NCI-H2227 treated with DMSO at 0.1 percent for 48 hours (cell line): ENCODE data around the gene BRCA1.
"Not testable (repeated sequence)": the region's sequence is repeated elsewhere in the genome, so short reads cannot be mapped to it uniquely, and the experiment has no call there.

Experiments
- DNase-seq: peaks from one replicate; lab custom pipeline; 2025; lab: John Stamatoyannopoulos, UW

Gene BRCA1

GRCh38 chr17:43125133-43125966 lies at the start of gene BRCA1:
Gene BRCA1 (minus strand): TSS chr17:43125364. CDS start chr17:43124096, 1,268 bp downstream.
- DNase-seq = peak; percentile 99

- peak; percentile 6 for DNase-seq
These were observed 46.7 kb upstream of the BRCA1 start for GRCh38 chr17:43171586-43172487.

GRCh38 chr17:43170766-43171585 lies 45.8 kb upstream of the BRCA1 start, which contains the start of gene NBR1:
Gene NBR1 (plus strand): TSS chr17:43171214. CDS start chr17:43175800, 4,586 bp downstream.
- peak; percentile 96 for DNase-seq

- peak; percentile 98 for DNase-seq
These were observed 45.1 kb upstream of the BRCA1 start for GRCh38 chr17:43170140-43170765.

- DNase-seq = peak; percentile 14
These were observed 44.5 kb upstream of the BRCA1 start for GRCh38 chr17:43169561-43170139.

- not testable (repeated sequence) for DNase-seq
These were observed 40.8 kb upstream of the BRCA1 start for GRCh38 chr17:43165971-43166370.

- not testable (repeated sequence) for DNase-seq
These were observed 34.8 kb upstream of the BRCA1 start for GRCh38 chr17:43159957-43160356.

GRCh38 chr17:43159232-43159631 lies 34.1 kb upstream of the BRCA1 start:
- not testable (repeated sequence) for DNase-seq

GRCh38 chr17:43155666-43156065 lies 30.5 kb upstream of the BRCA1 start:
- DNase-seq = no peak

GRCh38 chr17:43153197-43153835 lies 28.2 kb upstream of the BRCA1 start:
- not testable (repeated sequence) for DNase-seq

- DNase-seq = no peak
These were observed 26.8 kb upstream of the BRCA1 start for GRCh38 chr17:43151880-43152456.

GRCh38 chr17:43146649-43147048 lies 21.5 kb upstream of the BRCA1 start:
- DNase-seq = no peak

GRCh38 chr17:43143201-43143600 lies 18.0 kb upstream of the BRCA1 start:
- no peak for DNase-seq

- DNase-seq = no peak
These were observed 17.0 kb upstream of the BRCA1 start for GRCh38 chr17:43142153-43142552.

GRCh38 chr17:43140396-43141332 lies 15.5 kb upstream of the BRCA1 start:
- no peak for DNase-seq

GRCh38 chr17:43138531-43138930 lies 13.4 kb upstream of the BRCA1 start:
- not testable (repeated sequence) for DNase-seq

- DNase-seq = not testable (repeated sequence)
These were observed 11.4 kb upstream of the BRCA1 start for GRCh38 chr17:43136574-43136973.

GRCh38 chr17:43135454-43135819 lies 10.3 kb upstream of the BRCA1 start:
- DNase-seq = no peak
